ENCODE measurements around the gene RUNX2. TPM values are rescaled to one million over a fixed set of nuclear protein-coding genes. Genes with fewer than 3 reads are reported as not detected.

The RUNX2 gene
- total RNA-seq, 1 donor from 2014 or later: 0.24 TPM

DNA sequence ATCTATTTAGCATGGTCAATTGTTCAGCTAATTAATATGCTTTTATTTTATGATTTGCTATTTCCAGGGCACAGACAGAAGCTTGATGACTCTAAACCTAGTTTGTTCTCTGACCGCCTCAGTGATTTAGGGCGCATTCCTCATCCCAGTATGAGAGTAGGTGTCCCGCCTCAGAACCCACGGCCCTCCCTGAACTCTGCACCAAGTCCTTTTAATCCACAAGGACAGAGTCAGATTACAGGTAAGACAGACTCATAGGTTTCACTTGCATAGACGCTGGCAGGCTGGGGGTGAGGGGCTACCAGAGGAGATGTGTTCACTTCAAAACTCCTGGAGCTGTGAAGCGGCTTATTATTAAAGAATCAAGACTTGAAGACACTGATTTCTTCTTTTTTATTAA is 163.7 kb downstream of the RUNX2 start:
- intact Hi-C loops (cut with DNase I): no loop called here
- DNase-seq (no peak), ATAC-seq (ENCODE audit: poor library complexity) (no peak)

DNA sequence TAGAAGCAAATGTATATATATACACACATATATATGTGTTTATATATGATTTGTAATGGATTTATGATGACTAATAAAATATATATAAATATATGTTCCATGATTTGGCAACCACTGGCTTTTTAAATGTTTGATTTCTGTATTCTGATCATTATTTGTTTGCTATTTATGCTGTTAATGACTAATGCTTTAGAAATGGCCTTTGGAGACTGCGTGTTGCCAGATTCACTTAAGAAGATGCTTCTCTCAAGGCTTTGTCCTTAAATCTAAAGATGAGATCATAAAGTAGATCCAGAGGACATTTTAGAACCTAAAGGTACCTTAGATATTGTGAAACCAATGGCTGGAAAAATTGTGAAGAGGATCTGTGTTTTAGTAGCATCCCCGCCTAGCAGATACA is 165.6 kb downstream of the RUNX2 start:
- no peak for DNase-seq
- no peak for ATAC-seq (ENCODE audit: poor library complexity)
- intact Hi-C loops (cut with DNase I): no loop called here

DNA sequence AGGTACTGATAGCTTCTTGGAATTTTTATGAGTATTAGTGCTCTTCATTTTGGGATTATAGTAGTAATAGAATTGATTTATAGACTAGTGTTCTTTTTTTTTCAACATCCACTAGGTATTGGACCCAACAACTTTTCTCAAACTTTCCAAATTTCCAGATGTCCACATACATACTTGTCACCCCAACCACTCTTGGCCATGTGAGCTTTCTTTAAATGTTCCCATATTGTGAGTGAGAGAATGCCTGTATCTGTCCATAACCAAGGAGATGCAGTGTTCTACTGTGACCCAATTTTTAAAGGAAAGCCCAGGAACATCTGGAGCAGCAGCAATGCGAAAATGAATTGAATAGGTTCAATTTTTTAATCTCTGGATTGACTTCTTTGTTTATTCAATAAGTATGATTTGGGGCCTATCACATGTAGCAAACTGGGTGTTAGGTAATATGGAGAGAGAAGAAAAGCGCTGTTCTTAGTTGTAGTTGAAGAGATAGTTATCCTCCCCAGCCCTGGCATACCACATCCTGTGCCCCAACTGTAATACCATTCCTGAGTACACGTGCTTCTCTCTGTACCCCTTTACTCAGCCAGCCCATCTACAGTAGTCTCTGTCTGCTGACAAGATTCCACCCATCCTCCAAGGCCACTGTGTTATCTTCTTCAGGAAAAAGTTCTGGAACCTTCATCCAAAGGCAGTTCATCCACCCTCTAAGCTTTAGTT is 166.4 kb downstream of the RUNX2 start:
- DNase-seq: no peak
- intact Hi-C loops (cut with DNase I): no loop called here
- no peak for ATAC-seq (ENCODE audit: poor library complexity)

DNA sequence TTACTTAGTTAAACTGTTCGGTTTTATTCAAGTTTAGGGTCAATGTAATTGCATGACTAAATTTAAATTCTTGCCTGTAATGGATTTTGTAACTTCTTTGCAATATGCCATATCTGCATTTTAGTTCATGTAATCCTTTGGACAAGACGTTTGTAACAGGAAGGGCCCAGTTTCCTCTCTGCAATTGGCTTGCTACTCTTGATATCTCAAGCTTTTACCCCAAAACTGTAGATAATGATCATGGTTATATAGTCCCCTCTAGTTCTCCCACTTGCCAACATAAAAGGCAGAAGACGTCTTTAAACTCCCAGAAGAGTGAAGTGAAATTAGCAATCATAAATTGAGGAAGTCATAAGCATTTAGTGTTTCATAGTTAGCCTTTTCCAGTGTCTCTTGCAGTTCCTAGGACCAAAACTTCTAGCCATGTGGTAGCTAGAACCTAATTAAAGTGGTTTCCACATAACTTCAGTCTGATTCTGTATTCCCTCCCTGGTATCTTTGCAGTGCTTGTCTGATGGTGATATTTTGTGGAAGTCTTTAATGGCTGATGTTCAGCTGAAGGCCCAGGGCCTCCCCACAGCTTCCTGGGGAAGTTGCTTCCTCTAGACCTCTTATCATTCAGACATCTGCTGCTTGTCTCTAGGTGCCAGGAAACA is 167.4 kb downstream of the RUNX2 start:
- ATAC-seq (ENCODE audit: poor library complexity) (no peak), DNase-seq (no peak)
- intact Hi-C loops (cut with DNase I): no loop called here

DNA sequence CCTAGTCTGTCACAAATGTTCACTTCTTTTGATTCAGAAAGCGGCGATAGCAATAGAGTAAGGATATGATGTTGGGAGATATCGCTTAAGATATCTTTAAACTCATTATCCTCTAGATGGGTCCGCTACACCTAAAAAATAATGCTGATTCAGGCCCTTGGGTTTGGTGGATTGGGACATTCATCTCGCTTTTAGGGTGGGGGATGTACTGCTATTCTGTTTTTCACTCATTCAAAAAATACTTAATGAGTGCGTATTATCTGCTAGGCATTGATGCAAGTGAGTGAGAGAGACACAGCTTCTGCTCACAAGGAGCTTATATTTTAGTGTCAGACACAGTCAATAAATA is 167.9 kb downstream of the RUNX2 start:
- intact Hi-C loops (cut with DNase I): no loop called here
- no peak for ATAC-seq (ENCODE audit: poor library complexity)
- DNase-seq: no peak

DNA sequence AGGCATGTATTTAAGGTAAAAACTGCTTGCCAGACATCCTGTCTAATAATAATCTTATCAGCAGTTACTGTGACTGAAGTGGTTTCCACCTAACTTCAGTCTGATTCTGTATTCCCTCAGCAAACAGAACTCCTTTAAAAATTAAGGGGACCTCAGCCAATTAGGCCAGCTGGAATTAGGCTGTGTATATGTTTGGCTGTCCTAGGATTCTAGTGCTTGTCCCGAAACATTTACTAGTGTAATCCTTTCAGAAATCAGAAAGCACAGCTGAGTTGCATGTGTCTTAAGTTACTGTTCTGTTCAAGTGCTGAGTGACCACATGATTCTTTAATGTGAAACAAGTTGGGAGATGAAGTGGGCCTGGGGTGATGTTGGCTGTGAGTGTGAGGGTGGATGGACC is 170.5 kb downstream of the RUNX2 start:
- ATAC-seq (ENCODE audit: poor library complexity): no peak
- DNase-seq: no peak
- intact Hi-C loops (cut with DNase I): no loop called here

DNA sequence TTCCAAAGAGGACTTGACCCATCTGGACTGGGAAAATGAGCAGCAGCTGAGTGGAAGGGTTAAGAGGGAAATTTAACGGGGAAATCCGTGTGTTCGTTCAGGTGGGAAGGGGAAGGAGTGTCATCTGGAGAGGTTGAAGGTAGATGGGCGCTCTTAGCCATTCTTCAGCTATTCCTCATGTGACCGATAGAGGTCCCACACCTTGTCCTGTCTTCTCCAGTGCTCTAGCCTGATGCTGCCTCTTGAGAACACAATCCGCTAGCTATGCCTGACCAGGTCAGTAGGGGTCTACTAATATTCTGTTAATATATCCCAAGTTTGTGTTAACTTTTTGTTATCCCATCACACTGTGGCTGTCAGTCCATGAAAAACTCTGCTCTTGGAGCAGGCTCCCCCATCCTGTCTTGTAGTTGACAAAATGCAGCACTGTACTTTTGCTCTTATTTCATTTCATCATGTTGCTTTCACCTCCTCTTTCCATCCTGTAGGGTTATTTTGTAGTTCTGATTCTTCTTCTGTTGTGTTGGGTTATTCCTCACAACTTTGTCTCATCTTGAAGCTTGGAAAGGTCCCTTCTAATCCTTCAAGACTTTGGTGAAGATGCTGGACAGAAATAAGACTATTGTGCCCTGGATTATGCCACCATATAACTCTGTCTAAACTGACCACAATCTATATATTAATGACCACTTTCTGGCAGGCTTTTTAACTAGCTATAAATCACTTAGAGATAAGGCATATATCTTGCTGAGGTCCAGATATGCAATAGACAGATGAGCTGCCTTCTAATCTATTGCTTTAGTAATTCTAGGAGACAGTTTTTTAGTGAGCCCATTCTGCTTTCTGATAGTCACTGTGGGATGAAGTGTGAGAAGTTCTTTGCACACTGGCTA is 173.0 kb downstream of the RUNX2 start:
- no peak for ATAC-seq (ENCODE audit: poor library complexity)
- DNase-seq: no peak
- intact Hi-C loops (cut with DNase I): no loop called here

DNA sequence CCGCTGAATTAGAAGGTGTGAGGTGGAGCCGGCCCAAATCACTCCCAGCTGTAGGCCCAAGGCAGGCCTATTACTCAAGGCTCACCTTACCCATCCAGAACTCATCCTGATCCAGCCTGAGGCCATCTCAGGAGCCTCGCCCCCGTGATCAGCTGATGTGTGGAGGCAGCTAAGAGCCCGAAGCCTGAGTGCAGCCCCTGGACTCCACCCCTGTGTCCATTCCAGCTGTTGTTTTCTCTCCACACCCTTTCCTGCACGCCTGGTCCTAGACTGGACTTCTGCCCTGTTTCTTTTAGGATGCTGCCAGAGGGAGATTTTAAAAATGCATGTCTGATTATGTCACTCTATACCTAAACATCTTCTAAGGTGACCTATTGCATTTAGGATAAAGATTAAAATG is 174.3 kb downstream of the RUNX2 start:
- intact Hi-C loops (cut with DNase I): no loop called here
- no peak for DNase-seq
- no peak for ATAC-seq (ENCODE audit: poor library complexity)

DNA sequence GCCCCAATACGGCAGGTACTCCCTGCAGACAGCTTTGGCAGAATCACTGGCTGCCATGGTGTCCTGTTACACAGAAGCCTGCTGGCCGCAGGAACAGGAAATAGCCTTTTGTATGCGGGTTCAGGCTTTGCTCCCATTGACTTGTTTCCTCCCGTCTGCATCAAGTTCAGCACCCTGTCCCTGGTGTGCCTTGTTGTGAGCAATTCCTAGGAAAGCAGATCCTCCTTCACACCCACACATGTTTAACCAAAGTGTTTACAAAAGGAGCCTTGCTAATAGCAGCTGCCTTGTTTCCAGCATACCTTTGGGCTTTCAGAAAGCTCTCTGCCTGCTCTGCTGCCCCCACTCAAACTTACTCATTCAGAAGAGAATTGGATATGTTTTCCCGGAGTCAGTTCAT is 176.8 kb downstream of the RUNX2 start:
- intact Hi-C loops (cut with DNase I): no loop called here
- ATAC-seq (ENCODE audit: poor library complexity) (no peak), DNase-seq (no peak)

DNA sequence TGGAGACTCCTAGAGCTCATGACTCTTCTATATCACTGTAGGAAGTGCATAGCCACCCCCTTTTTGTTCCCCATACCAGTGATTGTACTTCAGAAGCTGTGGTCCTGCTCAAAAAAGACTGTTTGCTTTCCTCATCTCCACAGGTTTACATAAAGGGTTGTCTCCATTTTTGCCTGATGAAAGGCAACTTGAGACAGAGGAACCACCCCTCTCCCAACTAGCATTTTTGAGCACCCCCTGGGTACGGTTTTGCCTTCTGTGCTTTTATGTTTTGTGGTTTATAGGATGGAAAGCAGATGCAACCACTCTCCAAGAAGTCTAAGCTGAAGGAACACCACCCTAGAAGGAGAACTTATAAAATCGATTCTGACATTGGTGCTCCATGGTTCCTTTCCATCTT is 177.3 kb downstream of the RUNX2 start:
- no peak for ATAC-seq (ENCODE audit: poor library complexity)
- intact Hi-C loops (cut with DNase I): no loop called here
- no peak for DNase-seq

DNA sequence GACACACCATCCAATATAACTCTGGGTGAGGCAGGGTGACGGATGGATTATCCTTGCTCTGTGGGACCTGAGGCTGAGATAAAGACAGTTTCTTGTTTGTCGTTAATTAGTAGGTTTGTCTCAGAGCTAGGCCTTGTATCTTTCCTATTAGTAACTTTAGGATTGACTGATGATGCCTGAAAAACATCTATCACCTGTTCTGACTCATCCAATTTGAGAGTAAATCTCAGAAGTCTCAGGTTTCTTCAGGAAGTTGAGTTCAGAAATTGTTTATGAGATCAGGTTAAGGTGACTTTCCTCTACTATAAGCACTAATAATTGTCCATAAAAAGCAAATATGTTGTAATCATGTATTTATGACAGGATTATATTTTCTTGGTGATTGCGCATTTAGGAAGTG is 179.1 kb downstream of the RUNX2 start:
- intact Hi-C loops (cut with DNase I): no loop called here
- ATAC-seq (ENCODE audit: poor library complexity): no peak
- no peak for DNase-seq

DNA sequence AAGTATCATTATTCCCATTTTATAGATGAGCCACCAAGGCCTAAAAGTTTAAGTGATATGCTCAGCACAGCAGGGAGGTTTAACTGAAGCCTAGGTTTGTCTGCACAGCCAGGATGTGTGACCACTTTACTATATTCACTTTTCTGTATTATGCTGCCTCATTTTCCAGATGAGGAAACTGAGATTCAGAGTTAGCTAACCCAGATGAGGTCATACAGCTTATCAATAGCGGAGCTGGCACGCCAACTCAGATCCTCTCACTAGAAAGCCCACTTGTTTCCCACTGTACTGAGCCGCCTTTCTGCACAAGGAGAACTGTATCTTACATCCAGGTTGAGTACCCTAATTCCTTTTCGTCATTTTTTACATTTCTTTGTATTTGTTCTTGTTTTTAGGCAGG is 181.3 kb downstream of the RUNX2 start:
- intact Hi-C loops (cut with DNase I): no loop called here
- no peak for ATAC-seq (ENCODE audit: poor library complexity)
- no peak for DNase-seq

DNA sequence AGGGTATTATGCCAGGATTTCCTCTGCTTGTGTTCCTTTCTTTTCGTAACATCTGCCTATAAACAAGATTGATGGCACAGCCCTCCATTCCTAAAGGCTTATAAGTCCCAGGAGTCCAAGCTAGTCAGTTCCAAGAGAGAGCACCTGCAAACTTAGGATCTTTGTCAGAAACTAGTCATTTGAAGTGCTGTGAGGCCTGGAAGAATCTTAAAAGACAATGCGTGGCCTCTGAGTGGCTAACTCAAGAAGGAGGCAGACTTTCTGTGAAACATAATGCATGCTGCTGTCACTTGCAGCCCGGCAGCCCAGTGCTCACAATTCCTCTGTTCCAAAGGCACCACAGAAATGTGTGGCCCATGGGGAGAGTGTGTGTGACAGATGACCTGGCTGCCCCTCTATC is 184.6 kb downstream of the RUNX2 start:
- no peak for DNase-seq
- ATAC-seq (ENCODE audit: poor library complexity): no peak
- intact Hi-C loops (cut with DNase I): no loop called here

DNA sequence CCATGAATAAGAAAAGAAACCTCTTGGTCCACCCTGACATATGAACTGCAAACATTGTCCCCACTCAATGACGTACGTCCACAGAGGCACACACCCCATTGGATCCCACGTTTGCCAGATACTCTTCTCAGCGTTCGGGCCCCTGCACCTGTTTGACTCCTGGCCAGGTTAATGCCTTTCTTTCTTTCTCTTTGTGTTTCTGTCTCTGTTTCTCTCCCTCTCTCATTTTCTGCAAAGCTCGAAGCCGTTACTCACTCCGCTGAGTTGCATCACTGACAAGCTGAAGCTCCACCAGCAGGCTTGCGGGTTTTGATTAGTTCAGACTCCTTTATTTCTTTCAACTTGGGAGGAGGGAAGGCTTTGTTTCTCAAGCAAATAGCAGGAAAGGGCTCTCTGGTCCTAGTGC is 185.1 kb downstream of the RUNX2 start:
- intact Hi-C loops (cut with DNase I): no loop called here
- ATAC-seq (ENCODE audit: poor library complexity) (no peak), DNase-seq (no peak)

DNA sequence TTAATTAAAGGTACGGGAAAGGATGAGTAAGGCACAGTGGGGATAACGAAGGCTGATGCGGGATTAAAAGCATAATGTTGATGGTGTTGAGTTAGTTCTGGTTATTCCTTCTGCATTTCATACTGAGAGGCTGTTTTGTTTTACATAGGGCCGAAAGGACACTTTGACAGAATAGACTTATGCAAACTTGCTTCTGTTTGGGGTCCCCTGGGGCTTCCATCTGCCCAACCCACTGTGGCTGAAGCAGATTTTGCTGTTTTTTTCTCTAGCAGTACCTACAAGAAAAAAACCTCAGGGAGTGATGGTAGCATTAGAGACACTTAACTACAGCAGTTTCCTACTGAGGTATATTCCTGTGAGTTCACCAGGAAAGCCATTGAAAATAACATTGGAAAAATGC is 185.7 kb downstream of the RUNX2 start:
- ATAC-seq (ENCODE audit: poor library complexity) (no peak), DNase-seq (no peak)
- intact Hi-C loops (cut with DNase I): no loop called here

DNA sequence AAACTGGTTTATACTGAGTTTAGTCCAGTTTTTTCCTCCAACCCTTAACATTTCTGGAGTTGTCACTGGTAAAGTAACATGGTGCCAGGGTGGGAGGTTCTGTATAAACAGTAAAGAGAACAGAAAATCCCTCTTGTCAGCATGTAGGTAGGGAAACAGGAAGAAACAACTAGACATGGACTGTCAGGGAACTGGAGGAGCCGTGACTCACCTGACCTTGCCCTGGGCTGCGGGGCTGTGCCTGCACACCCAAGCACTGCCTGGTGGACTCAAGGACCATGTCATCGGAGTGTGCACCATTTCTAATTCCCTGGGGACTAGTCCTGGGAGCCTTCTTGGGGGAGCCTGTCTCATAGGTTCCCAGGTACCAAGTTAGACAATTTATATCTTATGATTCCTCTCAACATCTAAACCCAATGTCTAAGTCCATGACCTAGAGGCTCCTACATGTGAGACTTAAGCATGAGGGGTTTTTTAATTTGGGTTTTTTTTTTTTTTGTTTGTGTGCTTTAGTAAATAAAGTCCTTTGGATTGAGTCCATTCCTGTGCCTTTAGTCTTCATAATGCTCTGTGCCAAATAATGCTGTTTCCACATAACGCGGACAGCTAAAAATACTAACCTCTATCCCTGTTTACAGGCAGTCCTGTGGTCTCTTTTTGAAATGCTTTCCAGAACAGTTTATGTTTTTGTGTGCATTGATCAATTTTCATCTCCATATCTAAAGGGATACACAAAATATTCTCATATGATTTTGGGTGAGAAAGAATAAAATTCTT is 186.5 kb downstream of the RUNX2 start:
- DNase-seq: no peak
- ATAC-seq (ENCODE audit: poor library complexity): no peak
- intact Hi-C loops (cut with DNase I): no loop called here

DNA sequence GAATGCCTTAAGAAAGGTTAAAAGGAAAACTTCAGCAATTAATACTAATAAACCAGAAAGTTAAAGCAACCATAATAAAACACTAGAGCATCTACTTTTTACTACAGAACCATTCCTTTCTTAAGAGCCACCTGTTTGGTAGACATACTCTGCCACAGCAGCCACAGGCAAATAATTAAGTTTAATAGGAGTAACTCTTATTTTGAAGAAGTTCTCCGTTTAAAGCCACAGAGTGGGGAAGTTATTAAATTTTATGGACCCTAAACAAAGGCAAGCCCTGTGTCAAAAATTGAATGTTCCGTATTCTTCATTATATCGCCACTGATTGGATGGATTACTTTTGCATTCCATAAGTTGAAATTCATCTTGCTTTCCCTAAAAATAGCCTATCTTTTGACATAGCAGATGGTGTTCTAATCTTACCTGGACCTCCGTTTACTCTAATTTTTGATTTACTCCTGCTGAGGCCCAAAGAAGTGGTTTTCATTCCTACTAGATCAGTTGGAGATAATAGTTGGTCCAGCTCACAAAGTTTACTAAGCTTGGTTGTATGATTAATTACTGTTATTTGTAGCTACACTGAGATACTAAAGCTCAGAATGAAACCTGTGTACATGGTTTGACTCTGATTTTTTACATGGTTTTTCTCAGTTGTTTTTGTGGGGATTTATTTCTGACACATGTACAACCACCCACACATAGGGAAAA is 190.0 kb downstream of the RUNX2 start:
- ATAC-seq (ENCODE audit: poor library complexity) (no peak), DNase-seq (no peak)
- intact Hi-C loops (cut with DNase I): no loop called here

DNA sequence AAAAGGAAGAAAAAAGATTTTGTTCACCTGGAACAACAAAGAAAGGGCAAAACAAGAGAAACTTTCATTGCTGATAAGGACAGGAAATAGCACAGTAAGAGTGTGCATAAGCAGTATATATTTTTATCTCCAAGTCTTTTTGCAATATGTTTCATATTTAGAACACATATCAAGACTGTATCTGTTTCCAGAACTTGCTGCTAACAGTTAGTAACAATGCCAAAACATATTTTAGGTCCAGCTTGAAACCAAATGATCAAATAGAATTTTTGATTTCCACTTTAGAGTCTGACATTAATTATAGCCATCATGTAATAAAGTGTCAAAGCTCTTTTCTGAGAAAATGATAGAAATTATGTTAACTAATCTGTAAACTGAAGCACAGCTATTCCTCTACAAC is 193.1 kb downstream of the RUNX2 start:
- ATAC-seq (ENCODE audit: poor library complexity): no peak
- DNase-seq: no peak
- intact Hi-C loops (cut with DNase I): no loop called here

DNA sequence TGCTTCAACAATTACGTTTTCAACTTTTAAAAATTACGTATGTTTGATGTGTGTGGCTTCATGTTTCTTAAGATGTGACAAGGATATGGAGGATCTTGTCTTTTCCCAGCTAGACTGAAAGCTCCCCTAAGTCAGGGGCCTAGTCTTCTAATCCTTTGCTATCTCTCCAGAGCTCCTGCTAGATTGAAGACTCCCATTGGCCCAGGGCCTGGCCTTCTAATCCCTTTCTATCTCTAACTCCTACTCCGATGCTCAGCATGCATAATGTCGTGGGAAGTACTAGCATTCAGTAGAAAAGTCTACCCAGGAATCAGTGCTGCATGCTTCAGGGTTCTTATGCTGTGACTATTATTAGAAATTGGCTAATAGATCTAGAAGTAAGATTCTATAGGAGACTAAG is 194.4 kb downstream of the RUNX2 start:
- intact Hi-C loops (cut with DNase I): no loop called here

More for the DNA sequence above, 194.4 kb downstream of the RUNX2 start:
- no peak for ATAC-seq (ENCODE audit: poor library complexity)
- no peak for DNase-seq
